EL (cell line): ENCODE data around the gene WDR70.
"Not testable (repeated sequence)": the region's sequence is repeated elsewhere in the genome, so short reads cannot be mapped to it uniquely, and the experiment has no call there.

ENCODE experiments used
- DNase-seq: peaks from one replicate; pipeline ENCODE4 v3.0.0-alpha.2; 2016

WDR70 gene

DNA sequence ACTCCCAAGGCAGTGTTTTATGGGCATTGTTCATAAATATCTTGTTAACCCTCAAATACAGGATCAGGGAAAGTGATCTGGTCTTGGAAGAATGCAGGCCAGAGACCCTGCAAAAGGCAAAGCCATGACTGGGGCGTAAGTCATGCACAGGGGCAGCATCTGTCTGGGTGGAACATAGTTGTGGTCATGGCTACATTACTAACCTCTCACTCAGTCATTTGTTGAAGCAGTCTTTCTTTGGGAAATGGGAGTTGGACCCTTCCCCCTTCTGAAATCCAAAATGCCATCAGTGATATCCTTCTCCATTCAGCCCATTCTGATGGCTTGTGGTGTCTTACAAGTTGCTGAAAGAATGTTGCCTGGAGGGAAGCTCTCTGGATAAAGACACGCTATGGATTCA is 392.6 kb downstream of the WDR70 start:
- DNase-seq, result peak; percentile 100

DNA sequence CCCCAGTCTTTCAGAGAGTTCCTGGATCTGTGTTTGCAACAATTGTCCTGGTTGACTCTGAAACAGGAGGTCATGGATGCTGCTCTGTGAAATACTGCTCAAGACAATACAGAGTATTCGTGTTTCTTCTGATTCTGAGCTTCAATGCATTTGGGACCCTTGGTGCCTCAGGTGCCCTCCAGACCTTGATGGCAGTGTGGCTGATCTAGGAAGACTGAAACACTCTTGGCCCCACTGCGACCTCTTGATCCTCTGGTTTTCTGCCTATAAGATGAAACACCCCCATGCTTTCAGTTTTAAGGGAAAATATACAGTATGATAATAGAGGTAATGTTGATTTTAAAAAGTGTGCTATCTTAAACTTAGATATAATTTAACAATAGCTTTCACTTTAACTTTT is 393.1 kb downstream of the WDR70 start:
- no peak for DNase-seq

DNA sequence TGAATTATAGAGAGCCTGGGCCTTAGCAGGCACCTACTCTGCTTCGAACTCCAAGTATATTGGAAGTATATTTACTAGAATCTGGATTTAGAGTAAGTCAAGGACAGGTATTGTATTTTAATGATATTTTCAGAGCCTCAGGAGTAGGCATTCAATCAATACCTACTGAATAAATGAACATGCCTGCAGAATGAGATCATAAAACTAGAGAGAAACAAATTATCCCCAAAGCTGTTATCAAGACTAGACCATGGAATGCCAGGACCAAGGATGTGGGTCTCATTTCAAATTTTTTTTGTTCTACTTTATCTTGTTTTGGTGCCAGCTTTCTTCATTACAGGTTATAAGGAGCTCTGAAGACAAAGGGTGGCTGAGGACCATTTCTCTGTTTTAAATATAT is 394.7 kb downstream of the WDR70 start:
- DNase-seq, result no peak

DNA sequence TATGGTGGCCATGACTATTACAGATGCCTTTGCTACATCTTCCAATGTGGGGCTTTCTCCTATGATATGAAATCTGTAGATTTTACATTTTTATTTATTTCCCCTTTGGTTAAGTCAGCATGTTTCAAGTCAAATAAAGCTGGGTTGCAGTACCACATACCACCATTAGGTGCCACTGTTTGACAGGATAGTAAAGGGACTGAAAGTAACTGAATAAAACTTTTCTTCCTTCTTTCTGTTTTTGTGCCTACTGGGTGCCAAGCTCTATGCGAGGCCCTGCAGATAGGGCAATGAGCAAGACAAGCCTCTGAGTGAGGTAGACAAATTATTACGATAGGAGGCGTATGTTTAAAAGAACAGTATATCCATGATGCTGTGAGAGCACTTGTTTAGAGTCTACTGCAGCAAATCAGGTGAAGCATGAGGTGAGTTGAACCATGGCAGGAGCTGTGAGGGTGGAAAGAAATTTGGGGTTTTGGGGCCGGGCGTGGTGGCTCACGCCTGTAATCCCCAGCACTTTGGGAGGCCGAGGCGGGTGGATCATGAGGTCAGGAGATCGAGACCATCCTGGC is 395.9 kb downstream of the WDR70 start:
- DNase-seq, result peak; percentile 35

DNA sequence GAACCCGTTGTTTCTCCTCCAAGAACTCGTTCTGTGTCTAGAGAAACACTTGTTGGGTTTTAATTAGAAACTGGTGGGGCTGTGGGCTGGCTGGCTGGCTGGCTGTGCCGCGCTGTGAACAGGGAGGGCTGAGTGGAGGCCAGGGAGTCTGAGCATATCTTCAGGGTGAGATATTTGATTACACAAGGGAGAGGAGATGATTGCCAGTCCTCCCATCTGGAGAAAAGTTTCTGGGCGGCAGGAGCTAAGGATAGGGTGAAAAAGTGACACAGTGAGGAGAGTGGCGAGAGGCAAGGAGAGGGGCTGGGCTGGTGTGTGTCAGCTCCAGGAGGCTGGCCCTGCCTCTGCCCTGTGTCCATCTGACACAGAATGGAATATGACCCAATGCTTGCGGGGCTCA is 397.7 kb downstream of the WDR70 start:
- peak; percentile 83 for DNase-seq

DNA sequence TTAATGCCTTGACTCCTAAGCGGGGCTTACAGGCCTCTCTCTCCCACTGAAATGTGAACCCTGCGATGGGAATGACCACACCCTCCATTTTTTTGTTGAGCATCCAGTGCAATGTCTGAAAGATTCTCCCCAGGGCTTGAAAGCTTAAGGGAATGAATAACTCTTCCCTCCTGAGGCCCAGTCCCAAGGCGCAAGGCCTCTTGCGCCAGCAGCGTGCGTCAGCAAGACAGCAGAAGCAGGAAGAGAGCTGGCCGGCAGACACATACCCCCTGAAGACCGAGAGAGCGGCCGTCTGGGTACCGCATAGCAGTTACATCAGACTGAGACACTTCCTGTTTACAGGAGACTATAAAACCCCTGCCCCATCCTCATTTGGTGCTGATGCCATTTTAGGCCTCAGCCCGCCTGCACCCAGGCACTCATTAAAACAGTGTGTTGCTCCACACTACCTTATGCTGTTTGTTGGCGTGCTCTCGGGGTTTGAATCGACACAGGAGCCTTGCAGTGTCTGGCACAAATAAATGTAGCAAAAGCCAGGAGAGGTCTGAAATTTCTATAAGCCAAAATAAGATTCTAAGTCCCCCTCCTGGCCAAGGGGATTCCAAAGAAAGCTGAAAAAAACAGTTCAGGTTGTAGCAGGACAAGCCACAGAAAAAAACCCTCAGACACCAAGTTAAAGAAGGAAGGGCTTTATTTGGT is 398.5 kb downstream of the WDR70 start:
- DNase-seq, result peak; percentile 76

DNA sequence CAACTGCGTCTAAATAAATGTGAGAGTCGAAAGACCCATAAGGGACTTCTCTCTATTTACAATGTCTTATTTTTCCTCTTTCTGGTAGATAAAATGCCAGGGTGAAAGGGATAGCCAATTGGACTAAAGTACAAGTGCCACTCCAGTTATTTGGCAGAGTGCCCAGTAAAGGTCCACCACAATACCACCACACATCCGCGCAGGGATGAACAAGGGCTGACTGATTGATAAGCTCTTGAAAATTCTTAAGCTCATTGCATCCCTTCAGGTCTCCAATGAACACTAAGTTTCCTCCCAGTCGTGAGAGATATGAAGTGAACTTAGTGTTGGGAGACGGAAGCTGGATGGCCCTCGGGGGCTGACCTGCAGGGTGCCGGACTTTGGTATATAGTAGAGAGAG is 402.3 kb downstream of the WDR70 start:
- not testable (repeated sequence) for DNase-seq

DNA sequence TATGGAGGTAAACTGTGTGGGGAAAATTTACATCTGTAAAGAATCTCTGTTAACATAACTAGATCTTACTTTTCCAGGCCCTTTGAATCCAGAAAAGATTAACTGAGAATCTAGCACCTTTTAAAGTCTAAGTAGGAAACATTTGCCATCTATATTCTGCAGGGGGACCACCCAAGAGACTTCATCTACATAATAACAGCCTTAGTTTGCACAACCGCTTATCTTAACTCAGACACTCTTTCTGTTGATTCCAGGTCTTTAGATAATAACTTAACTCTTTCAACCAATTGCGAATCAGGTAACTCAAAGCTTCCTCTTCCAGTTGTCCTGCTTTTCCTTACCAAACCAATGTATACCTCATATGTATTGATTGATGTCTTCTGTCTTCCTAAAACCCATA is 407.3 kb downstream of the WDR70 start:
- DNase-seq, result no peak

DNA sequence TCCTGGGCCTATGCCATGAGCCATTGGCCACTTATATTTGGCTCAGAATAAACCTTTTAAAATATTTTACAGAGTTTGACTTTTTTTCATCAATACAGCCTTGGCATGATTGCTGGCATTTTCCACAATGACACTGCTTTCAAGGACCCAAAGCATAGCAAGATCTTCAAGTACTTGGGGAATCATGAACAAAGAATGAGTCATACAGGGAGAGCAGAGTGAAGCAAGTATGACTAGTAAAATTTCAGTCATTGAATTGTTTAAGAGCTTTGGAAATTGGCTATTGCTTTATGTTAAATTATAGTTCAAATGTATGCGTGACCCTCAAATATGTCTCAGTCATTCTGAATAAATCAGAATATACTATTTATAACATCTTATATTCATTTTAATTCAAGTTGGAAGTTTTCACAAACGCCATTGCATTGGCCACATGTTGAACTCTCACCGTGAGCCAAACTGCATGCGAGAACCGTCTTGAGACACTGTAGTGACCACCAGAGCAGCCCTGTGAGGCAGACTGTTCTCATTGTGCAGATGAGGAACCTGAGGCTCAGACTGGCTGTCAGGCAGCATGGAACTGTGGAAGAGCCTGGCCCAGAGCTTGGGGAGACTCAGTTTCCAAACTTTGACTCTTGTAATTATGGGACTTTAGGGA is 407.9 kb downstream of the WDR70 start:
- peak; percentile 68 for DNase-seq

DNA sequence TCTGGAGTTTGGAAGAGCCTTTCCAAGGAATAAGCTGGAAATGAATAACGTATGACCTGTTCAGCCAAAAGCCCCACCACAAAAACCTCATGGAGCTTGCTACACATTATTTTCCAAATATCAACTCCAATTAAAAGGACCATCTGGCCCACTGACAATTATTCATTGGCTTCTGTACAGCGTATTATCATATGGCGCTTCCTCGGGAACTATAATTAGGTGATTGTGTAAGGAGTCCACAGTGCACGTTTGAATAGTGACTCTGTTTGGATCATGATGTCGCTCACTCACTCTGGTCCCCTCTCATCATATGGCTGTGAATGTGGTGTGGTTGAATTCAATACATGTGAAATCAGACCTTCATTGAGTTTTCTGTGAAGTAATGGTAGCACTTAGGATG is 408.6 kb downstream of the WDR70 start:
- DNase-seq, result no peak

DNA sequence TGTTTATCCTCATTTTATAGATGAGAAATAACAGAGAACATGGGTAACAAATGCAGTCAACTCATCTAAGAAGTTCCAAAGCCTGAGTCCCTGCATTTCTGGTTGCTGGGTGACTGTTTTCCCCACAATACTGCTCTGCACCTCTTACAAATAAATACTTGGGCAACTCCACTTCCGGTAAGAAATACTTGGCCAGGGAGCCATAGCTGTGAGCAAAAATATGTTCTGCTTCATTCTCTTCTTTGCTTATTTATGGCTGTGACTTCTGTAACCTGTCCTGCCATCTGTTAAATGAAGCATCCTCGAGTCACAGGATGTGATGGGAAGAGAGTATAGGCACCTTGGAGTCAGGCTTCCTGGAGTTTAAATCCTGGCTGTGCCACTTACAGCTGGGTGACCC is 410.9 kb downstream of the WDR70 start:
- peak; percentile 55 for DNase-seq

DNA sequence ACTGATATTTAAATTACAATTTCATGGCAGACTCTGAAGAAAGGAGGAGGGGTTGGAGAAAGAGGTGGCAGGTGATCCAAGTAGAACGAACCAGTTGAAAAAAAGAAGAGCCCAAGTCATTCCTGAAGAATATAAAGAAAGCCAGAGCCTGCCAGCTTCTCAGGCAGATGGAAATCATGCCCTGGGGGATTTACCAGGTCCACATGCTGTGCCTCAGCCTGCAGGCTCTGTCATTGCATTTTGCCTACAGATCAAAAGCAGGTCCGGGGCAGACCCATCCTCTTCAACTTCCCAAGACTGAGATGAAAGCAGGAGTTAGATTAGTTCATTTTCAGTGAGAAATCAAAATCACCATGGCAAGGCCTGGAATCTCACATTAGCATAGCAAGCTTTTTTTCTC is 412.2 kb downstream of the WDR70 start:
- DNase-seq, result no peak

DNA sequence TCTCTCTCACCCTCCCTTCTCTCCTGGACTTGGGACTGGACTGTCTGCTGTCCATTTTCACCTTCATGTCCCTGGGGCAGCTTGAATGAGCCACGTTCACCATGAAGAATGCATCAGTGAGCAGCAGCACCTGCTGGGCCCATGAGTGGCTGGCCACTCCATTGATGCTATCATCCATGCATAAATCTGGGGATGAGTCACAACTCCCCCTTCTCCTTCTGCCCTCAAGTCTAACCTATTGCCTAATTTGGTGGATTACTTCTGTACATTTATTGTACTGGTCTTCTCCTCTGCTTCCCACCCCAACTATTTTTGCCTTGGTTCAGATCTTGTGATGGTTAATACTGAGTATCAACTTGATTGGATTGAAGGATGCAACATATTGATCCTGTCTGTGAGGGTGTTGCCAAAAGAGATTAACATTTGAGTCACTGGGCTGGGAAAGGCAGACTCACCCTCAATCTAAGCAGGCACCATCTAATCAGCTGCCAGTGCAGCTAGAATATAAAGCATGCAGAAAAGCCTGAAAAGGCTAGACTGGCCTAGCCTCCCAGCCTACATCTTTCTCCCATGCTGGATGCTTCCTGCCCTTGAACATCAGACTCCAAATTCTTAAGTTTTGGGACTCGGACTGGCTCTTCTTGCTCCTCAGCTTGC is 414.0 kb downstream of the WDR70 start:
- DNase-seq, result peak; percentile 96

DNA sequence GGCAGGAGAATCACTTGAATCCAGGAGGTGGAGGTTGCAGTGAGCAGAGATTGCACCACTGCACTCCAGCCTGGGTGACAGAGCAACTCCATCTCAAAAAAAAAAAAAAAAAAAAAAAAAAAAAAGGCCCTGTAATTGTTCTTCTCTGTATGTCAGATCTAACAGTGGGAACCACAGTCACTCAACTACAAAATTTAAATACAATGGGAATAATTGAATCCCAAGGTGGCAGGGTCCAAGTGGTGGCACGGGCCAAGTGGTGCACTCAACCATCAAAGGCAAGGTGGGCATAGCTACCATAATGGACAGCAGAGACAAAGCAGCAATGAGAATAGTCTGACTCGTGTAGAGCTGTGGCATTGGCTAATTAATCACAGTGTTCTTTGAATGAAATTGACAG is 416.2 kb downstream of the WDR70 start:
- DNase-seq, result not testable (repeated sequence)

DNA sequence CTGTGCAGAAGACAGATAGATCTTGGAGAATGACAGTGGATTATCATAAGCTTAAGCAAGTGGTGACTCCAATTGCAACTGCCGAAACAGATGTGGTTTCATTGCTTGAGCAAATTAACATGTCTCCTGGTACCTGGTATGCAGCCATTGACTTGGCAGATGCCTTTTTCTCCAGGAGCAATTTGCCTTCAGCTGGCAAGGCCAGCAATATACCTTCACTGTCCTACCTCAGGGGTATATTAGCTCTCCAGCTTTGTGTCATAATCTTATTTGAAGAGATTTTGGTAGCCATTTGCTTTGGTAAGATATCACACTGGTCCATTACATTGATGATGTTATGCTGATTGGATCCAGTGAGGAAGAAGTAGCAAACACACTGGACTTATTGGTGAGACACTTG is 417.3 kb downstream of the WDR70 start:
- not testable (repeated sequence) for DNase-seq

DNA sequence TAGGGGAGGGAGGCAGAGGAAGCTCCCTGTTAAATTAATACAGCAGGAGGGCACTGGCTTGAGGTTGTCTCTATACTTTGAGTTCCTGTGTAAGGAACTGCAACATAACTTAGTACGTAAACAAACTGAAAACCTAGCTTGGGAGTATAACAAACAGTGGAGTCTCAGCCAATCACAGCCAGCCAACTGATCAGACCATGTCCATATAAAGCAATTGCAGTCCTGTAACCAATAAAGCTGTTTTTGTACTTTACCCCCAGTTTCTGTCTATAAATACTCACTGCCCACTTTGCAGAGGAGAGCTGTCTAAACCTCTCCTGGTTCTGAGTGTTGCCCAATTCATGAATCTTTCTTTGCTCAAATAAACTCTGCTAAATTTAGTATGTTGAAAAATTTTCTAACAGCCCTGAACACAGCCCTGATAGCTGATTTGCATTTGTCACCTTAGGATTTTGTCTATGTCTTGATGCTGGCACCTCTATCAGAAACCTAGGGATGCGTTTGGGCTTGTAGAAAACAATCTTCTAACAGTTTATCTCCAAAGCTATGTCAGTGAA is 420.8 kb downstream of the WDR70 start:
- DNase-seq, result no peak

DNA sequence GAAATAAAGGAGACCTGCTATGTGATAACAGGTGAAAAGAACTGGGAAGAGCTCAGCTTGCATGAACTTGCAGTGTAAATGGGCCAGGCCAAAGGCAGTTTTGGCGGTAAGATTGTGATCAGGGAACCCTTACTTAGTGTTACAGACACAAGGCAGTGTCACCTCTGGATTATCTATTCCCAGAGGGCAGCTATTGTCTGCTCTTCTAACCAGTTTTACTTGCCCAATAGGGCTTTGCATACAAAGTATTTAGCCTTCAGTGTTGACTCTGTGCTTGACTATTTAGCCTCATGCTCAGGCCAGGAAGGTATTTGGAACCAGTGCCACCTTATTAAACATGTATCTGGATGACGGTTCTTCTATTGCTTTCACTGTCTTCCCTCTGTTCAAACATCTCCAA is 422.4 kb downstream of the WDR70 start:
- no peak for DNase-seq
